ENCODE data around the gene QKI. TPM values are rescaled to one million over a fixed set of nuclear protein-coding genes. Genes with fewer than 3 reads are reported as not detected.

QKI gene
- total RNA-seq, 1 donor = 212 TPM

GRCh38 chr6:163463180-163463579 is 48.7 kb downstream of the QKI start:
- H3K4me1 ChIP-seq (ENCODE audit: insufficient read depth, low read length) = peaks cover 23% of the 10 kb centered on the region
- H3K9me3 ChIP-seq (ENCODE audit: low read depth, low read length) = no peaks in the 10 kb centered on the region
- peaks cover 20% of the 10 kb centered on the region for H4K20me1 ChIP-seq (ENCODE audit: insufficient read depth, low read length)
- H3K79me2 ChIP-seq (ENCODE audit: insufficient read depth, low read length) = peaks cover 99% of the 10 kb centered on the region
- H2AFZ ChIP-seq (ENCODE audit: low read length) = no peak overlapping the region
- no peak overlapping the region for H3K4me3 ChIP-seq (ENCODE audit: insufficient read depth, low read length)
- TF ChIP-seq, protein P1, sequence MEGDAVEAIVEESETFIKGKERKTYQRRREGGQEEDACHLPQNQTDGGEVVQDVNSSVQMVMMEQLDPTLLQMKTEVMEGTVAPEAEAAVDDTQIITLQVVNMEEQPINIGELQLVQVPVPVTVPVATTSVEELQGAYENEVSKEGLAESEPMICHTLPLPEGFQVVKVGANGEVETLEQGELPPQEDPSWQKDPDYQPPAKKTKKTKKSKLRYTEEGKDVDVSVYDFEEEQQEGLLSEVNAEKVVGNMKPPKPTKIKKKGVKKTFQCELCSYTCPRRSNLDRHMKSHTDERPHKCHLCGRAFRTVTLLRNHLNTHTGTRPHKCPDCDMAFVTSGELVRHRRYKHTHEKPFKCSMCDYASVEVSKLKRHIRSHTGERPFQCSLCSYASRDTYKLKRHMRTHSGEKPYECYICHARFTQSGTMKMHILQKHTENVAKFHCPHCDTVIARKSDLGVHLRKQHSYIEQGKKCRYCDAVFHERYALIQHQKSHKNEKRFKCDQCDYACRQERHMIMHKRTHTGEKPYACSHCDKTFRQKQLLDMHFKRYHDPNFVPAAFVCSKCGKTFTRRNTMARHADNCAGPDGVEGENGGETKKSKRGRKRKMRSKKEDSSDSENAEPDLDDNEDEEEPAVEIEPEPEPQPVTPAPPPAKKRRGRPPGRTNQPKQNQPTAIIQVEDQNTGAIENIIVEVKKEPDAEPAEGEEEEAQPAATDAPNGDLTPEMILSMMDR (IDR thresholded peaks at IDR 0.05; ENCODE audit: extremely low read depth, low read depth, low read length) = no peak
- no peaks in the 10 kb centered on the region for H3K36me3 ChIP-seq (ENCODE audit: insufficient read depth, low read length)
- no peaks in the 10 kb centered on the region for H3K27me3 ChIP-seq (ENCODE audit: insufficient read depth, low read length)
- no peak for DNase-seq (ENCODE audit: insufficient read length, low spot score, missing footprints)
- H3K27ac ChIP-seq (ENCODE audit: low read depth, low read length) = no peak overlapping the region
- no peak overlapping the region for H3K4me2 ChIP-seq (ENCODE audit: insufficient read depth, low read length)

DNA sequence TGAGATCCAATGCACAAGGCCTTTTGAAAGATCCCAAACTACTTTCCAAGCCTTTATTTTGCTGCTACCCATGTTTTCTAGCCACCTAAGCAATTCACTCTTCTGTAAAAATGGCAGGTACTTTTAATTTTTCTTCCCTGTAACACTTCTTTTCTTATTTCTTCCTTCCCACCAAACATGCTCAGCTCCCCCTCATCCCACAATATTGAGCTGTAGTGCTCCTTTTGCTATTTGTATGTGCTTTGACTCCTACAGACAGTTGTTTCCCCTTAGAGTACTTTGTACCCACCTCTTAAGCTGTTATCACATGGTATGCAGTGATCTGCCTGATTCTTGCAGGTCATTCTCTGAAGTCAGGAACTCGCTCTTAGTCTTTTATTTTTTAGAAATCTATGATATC is 49.3 kb downstream of the QKI start:
- Histone ChIP-seq H3K79me2 (ENCODE audit: insufficient read depth, low read length) (peaks cover 99% of the 10 kb centered on the region), H3K4me1 (ENCODE audit: insufficient read depth, low read length) (peaks cover 17% of the 10 kb centered on the region), H4K20me1 (ENCODE audit: insufficient read depth, low read length) (peaks cover 19% of the 10 kb centered on the region)

GRCh38 chr6:163466839-163467390 is 52.4 kb downstream of the QKI start:
- peaks cover 8% of the 10 kb centered on the region for H4K20me1 ChIP-seq (ENCODE audit: insufficient read depth, low read length)
- H3K27me3 ChIP-seq (ENCODE audit: insufficient read depth, low read length) = no peaks in the 10 kb centered on the region
- DNase-seq (ENCODE audit: insufficient read length, low spot score, missing footprints) = no peak
- H3K36me3 ChIP-seq (ENCODE audit: insufficient read depth, low read length) = peaks cover 4% of the 10 kb centered on the region
- TF ChIP-seq, protein P1 (IDR thresholded peaks at IDR 0.05; ENCODE audit: extremely low read depth, low read depth, low read length) = no peak
- no peaks in the 10 kb centered on the region for H3K4me1 ChIP-seq (ENCODE audit: insufficient read depth, low read length)
- H3K4me2 ChIP-seq (ENCODE audit: insufficient read depth, low read length) = no peak overlapping the region
- no peak overlapping the region for H2AFZ ChIP-seq (ENCODE audit: low read length)
- no peak overlapping the region for H3K4me3 ChIP-seq (ENCODE audit: insufficient read depth, low read length)
- H3K79me2 ChIP-seq (ENCODE audit: insufficient read depth, low read length) = peaks cover 99% of the 10 kb centered on the region
- no peak overlapping the region for H3K27ac ChIP-seq (ENCODE audit: low read depth, low read length)
- H3K9me3 ChIP-seq (ENCODE audit: low read depth, low read length) = no peaks in the 10 kb centered on the region

More for the DNA sequence above, 49.3 kb downstream of the QKI start:
- Histone ChIP-seq H3K27me3 (ENCODE audit: insufficient read depth, low read length) (no peaks in the 10 kb centered on the region), H3K27ac (ENCODE audit: low read depth, low read length) (no peak overlapping the region), H3K36me3 (ENCODE audit: insufficient read depth, low read length) (no peaks in the 10 kb centered on the region), H3K9me3 (ENCODE audit: low read depth, low read length) (no peaks in the 10 kb centered on the region), H3K4me2 (ENCODE audit: insufficient read depth, low read length) (no peak overlapping the region), H2AFZ (ENCODE audit: low read length) (no peak overlapping the region), H3K4me3 (ENCODE audit: insufficient read depth, low read length) (no peak overlapping the region)
- TF ChIP-seq, protein P1 (IDR thresholded peaks at IDR 0.05; ENCODE audit: extremely low read depth, low read depth, low read length) = no peak
- DNase-seq (ENCODE audit: insufficient read length, low spot score, missing footprints) = no peak

DNA sequence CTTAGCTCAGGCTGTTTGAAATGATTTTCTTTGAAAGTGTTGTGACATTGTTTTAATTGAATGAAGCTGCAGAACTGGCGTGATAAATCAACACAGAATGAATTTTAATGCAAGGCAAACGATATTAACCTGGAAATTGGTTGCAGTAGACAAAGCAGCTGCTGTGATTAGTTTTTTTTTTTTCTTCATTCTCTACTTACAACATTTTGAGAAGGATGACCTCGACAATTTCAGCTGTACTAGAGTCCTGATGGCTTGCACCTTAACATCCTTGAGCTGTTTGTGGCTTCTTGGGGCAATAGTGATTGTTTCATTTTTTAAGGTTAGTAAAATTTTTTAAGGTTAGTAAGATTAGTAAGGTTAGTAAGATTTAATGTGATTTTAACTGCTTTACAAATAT is 54.2 kb downstream of the QKI start:
- Histone ChIP-seq H3K27me3 (ENCODE audit: insufficient read depth, low read length) (no peaks in the 10 kb centered on the region), H3K4me2 (ENCODE audit: insufficient read depth, low read length) (no peak overlapping the region), H3K27ac (ENCODE audit: low read depth, low read length) (no peak overlapping the region), H3K4me1 (ENCODE audit: insufficient read depth, low read length) (no peaks in the 10 kb centered on the region), H3K36me3 (ENCODE audit: insufficient read depth, low read length) (peaks cover 4% of the 10 kb centered on the region), H3K79me2 (ENCODE audit: insufficient read depth, low read length) (peaks cover 99% of the 10 kb centered on the region), H3K9me3 (ENCODE audit: low read depth, low read length) (no peaks in the 10 kb centered on the region), H3K4me3 (ENCODE audit: insufficient read depth, low read length) (no peak overlapping the region), H4K20me1 (ENCODE audit: insufficient read depth, low read length) (peaks cover 8% of the 10 kb centered on the region), H2AFZ (ENCODE audit: low read length) (no peak overlapping the region)
- DNase-seq (ENCODE audit: insufficient read length, low spot score, missing footprints) = no peak
- TF ChIP-seq, protein P1 (IDR thresholded peaks at IDR 0.05; ENCODE audit: extremely low read depth, low read depth, low read length) = no peak
